Endothelial cell of umbilical vein (primary cell): ENCODE data around the gene LUZP2. TPM values are rescaled to one million over a fixed set of nuclear protein-coding genes. Genes with fewer than 3 reads are reported as not detected.

Experiments
- BruUV-seq: library from RNA; stranded (reverse); fragments of 400-500 nt; replicated peaks from 2 replicates; lab custom pipeline; 2021; lab: Mats Ljungman, UMichigan
- CTCF ChIA-PET: fragments of 300-600, 350-600 bp; sonication (Branson Sonifier 250); formaldehyde crosslinking; loops from one replicate; lab custom pipeline; 2021; ENCODE audit warnings: antibody characterized with exemption, inconsistent platforms; lab: Charles Lee
- POLR2A ChIA-PET: fragments of 300-600, 350-600 bp; sonication (Branson Sonifier 250); formaldehyde crosslinking; loops from one replicate; lab custom pipeline; 2021; ENCODE audit warnings: antibody characterized with exemption, inconsistent platforms; lab: Charles Lee
- DNase-seq: peaks from one replicate; pipeline ENCODE4 v3.0.0-alpha.2; 2011; ENCODE audit warnings: low read depth, low spot score
- FAIRE-seq: peaks from 2 replicates; lab custom pipeline; 2011; peaks lifted over from hg19 to GRCh38; lab: Jason Lieb, UNC
- H2AFZ ChIP-seq: 2 replicates; pipeline ENCODE4 v1.6.0; 2012; ENCODE audit warnings: low read depth, low read length, control low read depth, inconsistent platforms
- H3K27ac ChIP-seq: 2 replicates; pipeline ENCODE4 v1.5.1; 2011; ENCODE audit warnings: low read depth, mild to moderate bottlenecking, control low read depth, low read length, moderate library complexity; ENCODE audit not compliant: insufficient read depth
- H3K27me3 ChIP-seq, 2 experiments: 2 replicates each; pipeline versions ENCODE4 v1.6.0 to v1.6.1; 2011; ENCODE audit warnings: low read length in 2 of 2, mixed read lengths in 1 of 2; ENCODE audit not compliant: control insufficient read depth in 2 of 2, insufficient read depth in 2 of 2
- H3K36me3 ChIP-seq, 2 experiments: 2 replicates in 1 of 2; 3 replicates in 1 of 2; pipeline ENCODE4 v1.5.1; 2011; ENCODE audit warnings: low read length in 2 of 2, mild to moderate bottlenecking in 1 of 2, moderate library complexity in 1 of 2; ENCODE audit not compliant: control insufficient read depth in 2 of 2, insufficient read depth in 2 of 2; ENCODE audit errors: extremely low read depth in 1 of 2
- H3K4me1 ChIP-seq: 3 replicates; pipeline ENCODE4 v1.5.1; 2011; ENCODE audit warnings: mild to moderate bottlenecking, low read length; ENCODE audit not compliant: control insufficient read depth, insufficient read depth; ENCODE audit errors: extremely low read depth
- H3K4me2 ChIP-seq: 2 replicates; pipeline ENCODE4 v1.6.1; 2011; ENCODE audit warnings: low read length, control low read depth, mixed read lengths; ENCODE audit not compliant: insufficient read depth
- H3K4me3 ChIP-seq, 3 experiments: fragments of 200-600 bp in 1 of 3; sonication (generic), shearing (Covaris generic) in 1 of 3; replicated peaks in 1 of 3; 2 replicates each; pipeline ENCODE4 v1.5.1; 2011 to 2016; ENCODE audit warnings: control low read depth in 3 of 3, low read length in 3 of 3, mild to moderate bottlenecking in 2 of 3, inconsistent platforms in 1 of 3, low read depth in 1 of 3, moderate library complexity in 1 of 3; ENCODE audit not compliant: insufficient read depth in 1 of 3
- H3K79me2 ChIP-seq: 2 replicates; pipeline ENCODE4 v1.6.0; 2012; ENCODE audit warnings: low read length, inconsistent platforms; ENCODE audit not compliant: control insufficient read depth, insufficient read depth
- H3K9ac ChIP-seq: replicated peaks from 2 replicates; pipeline ENCODE3; 2011; ENCODE audit warnings: low read length, control low read depth; ENCODE audit not compliant: insufficient read depth; ENCODE audit errors: extremely low read depth
- H3K9me1 ChIP-seq: replicated peaks from 3 replicates; pipeline ENCODE4 v1.6.0; 2011; ENCODE audit warnings: mild to moderate bottlenecking, low read length; ENCODE audit not compliant: control insufficient read depth, insufficient read depth; ENCODE audit errors: extremely low read depth
- H3K9me3 ChIP-seq: replicated peaks from 2 replicates; pipeline ENCODE4 v1.5.1; 2012; ENCODE audit warnings: low read length, inconsistent platforms; ENCODE audit not compliant: control insufficient read depth, insufficient read depth
- H4K20me1 ChIP-seq: replicated peaks from 2 replicates; pipeline ENCODE3; 2011; ENCODE audit warnings: mild to moderate bottlenecking, low read length; ENCODE audit not compliant: control insufficient read depth, insufficient read depth; ENCODE audit errors: extremely low read depth
- CTCF ChIP-seq, 2 donors: IDR thresholded peaks; 1 replicate in 1 of 2; 2 replicates in 1 of 2; pipeline ENCODE4 v1.5.1; 2011; ENCODE audit warnings: low read length in 2 of 2, mild to moderate bottlenecking in 2 of 2, moderate library complexity in 2 of 2, control low read depth in 1 of 2, inconsistent platforms in 1 of 2, low read depth in 1 of 2; ENCODE audit not compliant: insufficient read depth in 1 of 2; ENCODE audit errors: extremely low read depth in 1 of 2
- EZH2 ChIP-seq: IDR thresholded peaks from 2 replicates; pipeline ENCODE4 v1.6.1; 2012; ENCODE audit warnings: borderline replicate concordance, low read depth, mild to moderate bottlenecking, moderate library complexity, low read length, inconsistent platforms; ENCODE audit not compliant: severe bottlenecking
- FOS ChIP-seq: IDR thresholded peaks from 2 replicates; pipeline ENCODE4 v1.6.1; 2011; ENCODE audit warnings: mild to moderate bottlenecking, low read length, moderate library complexity, borderline replicate concordance; ENCODE audit not compliant: insufficient read depth
- GATA2 ChIP-seq: IDR thresholded peaks from 2 replicates; pipeline ENCODE4 v1.7.0; 2011; ENCODE audit warnings: low read depth, mild to moderate bottlenecking, moderate library complexity, mixed read lengths, low read length; ENCODE audit not compliant: insufficient read length, insufficient read depth
- JUN ChIP-seq: IDR thresholded peaks from 2 replicates; pipeline ENCODE4 v1.6.1; 2011; ENCODE audit warnings: borderline replicate concordance, low read depth; ENCODE audit not compliant: insufficient read length, insufficient read depth
- MAX ChIP-seq: IDR thresholded peaks from 2 replicates; pipeline ENCODE4 v1.6.1; 2011; ENCODE audit not compliant: insufficient read depth, insufficient read length
- MYC ChIP-seq: IDR thresholded peaks from one replicate; pipeline ENCODE4 v1.6.1; 2011; ENCODE audit warnings: mild to moderate bottlenecking, low read depth, low read length
- POLR2A ChIP-seq: IDR thresholded peaks from 2 replicates; pipeline ENCODE4 v1.6.1; 2012; ENCODE audit warnings: low read depth, mild to moderate bottlenecking, control low read depth, low read length
- POLR2AphosphoS5 ChIP-seq: IDR thresholded peaks from 2 replicates; pipeline ENCODE4 v1.6.1; 2012; ENCODE audit warnings: low read depth, mild to moderate bottlenecking, control low read depth, low read length, moderate library complexity; ENCODE audit not compliant: insufficient read depth
- dilution Hi-C: fragments of 300-500 bp; cut with MboI; formaldehyde crosslinking; loops from one replicate; pipeline ENCODE4 v1.15.0; 2019; ENCODE audit warnings: low sequenced_read_pairs; ENCODE audit not compliant: extremely low pct_ligation_motif_present
- intact Hi-C: fragments of 100-400 bp; cut with micrococcal nuclease; formaldehyde crosslinking; loops from one replicate; pipeline ENCODE4 v1.10.0; 2022
- polyA plus RNA-seq, 4 experiments: library from polyadenylated mRNA; depleted of rRNA in 3 of 4; stranded (reverse) in 3 of 4; unstranded in 1 of 4; fragments of >200 nt; gene quantifications; 2 replicates each; pipeline versions ENCODE4 v1.2.1 to v1.2.3, GENCODE V29; 2011 to 2012; ENCODE audit warnings: missing spikeins in 1 of 4
- total RNA-seq: library from RNA; stranded (reverse); gene quantifications from 2 replicates; pipeline ENCODE4 v1.2.3, GENCODE V29; 2021

The LUZP2 gene
- total and polyA plus RNA-seq, 2 donors (not counting 3 experiments of a cell fraction or from before 2014, with no cell fraction given): 0.07 TPM; not detected in 1

- BruUV-seq: no TSS peak
- Histone ChIP-seq H3K79me2 (no peaks in the 10 kb centered on the region), H3K4me3 (no peak overlapping the region), H3K4me1 (peaks cover 11% of the 10 kb centered on the region), H3K9me3 (no peaks in the 10 kb centered on the region), H4K20me1 (no peaks in the 10 kb centered on the region), H3K4me2 (no peak overlapping the region), H3K9me1 (no peaks in the 10 kb centered on the region), H3K36me3 (no peaks in the 10 kb centered on the region), H3K27ac (no peak overlapping the region), H3K27me3 (no peaks in the 10 kb centered on the region), H3K9ac (no peak overlapping the region), H2AFZ (no peak overlapping the region)
- TF ChIP-seq FOS (no peak), POLR2A (no peak), EZH2 (no peak), MYC (no peak), MAX (no peak), JUN (no peak), GATA2 (no peak), POLR2AphosphoS5 (no peak), CTCF (IDR thresholded peaks at IDR 0.05; ENCODE audit: extremely low read depth in 1 of 2, insufficient read depth in 1 of 2, low read depth in 1 of 2, low read length in 2 of 2) (no peak)
- ChIA-PET CTCF (no interaction called here), POLR2A (no interaction called here)
- intact Hi-C loops: no loop called here
- dilution Hi-C loops: no loop called here
- DNase-seq (no peak), FAIRE-seq (no peak)
These were observed 96.5 kb downstream of the LUZP2 start for GRCh38 chr11:24593332-24593731.
